Neural crest cell (in vitro differentiated cells): Measurements from ENCODE around the gene PCSK5. TPM values are rescaled to one million over a fixed set of nuclear protein-coding genes. Genes with fewer than 3 reads are reported as not detected.

Experiments
- DNase-seq: peaks from one replicate; pipeline ENCODE4 v3.0.0; 2021; ENCODE audit warnings: low read depth, mixed read lengths, low spot score
- H3K27ac Mint-ChIP-seq: one replicate; pipeline ENCODE4 v1.8.0; 2021; ENCODE audit warnings: mild to moderate bottlenecking, mixed read lengths; ENCODE audit not compliant: unreplicated experiment
- H3K27me3 Mint-ChIP-seq: 2 replicates; pipeline ENCODE4 v1.8.0; 2021; ENCODE audit warnings: low read depth, mild to moderate bottlenecking, mixed read lengths
- H3K36me3 Mint-ChIP-seq: 2 replicates; pipeline ENCODE4 v1.8.0; 2021; ENCODE audit warnings: low read depth, mild to moderate bottlenecking, mixed read lengths
- H3K4me1 Mint-ChIP-seq: 2 replicates; pipeline ENCODE4 v1.8.0; 2021; ENCODE audit warnings: mixed read lengths
- H3K4me3 Mint-ChIP-seq: one replicate; pipeline ENCODE4 v1.8.0; 2021; ENCODE audit warnings: mild to moderate bottlenecking, mixed read lengths
- H3K9me3 Mint-ChIP-seq: 2 replicates; pipeline ENCODE4 v1.8.0; 2021; ENCODE audit warnings: mixed read lengths
- CTCF ChIP-seq: fragments of 200-600 bp; sonication (generic); conservative IDR thresholded peaks from 2 replicates; pipeline ENCODE4 v1.5.0; 2021; ENCODE audit warnings: antibody characterized with exemption, mild to moderate bottlenecking
- total RNA-seq: library from RNA; stranded (reverse); gene quantifications from 2 replicates; pipeline ENCODE4 v1.2.1, GENCODE V29; 2021

The PCSK5 gene
- total RNA-seq, 1 donor from 2014 or later: 3.1 TPM

- no peaks in the 10 kb centered on the region for H3K36me3 Mint-ChIP-seq
- TF ChIP-seq CTCF: no peak
- H3K9me3 Mint-ChIP-seq: peaks cover 3% of the 10 kb centered on the region
- H3K4me1 Mint-ChIP-seq: no peaks in the 10 kb centered on the region
- no peak overlapping the region for H3K4me3 Mint-ChIP-seq
- no peaks in the 10 kb centered on the region for H3K27me3 Mint-ChIP-seq
- H3K27ac Mint-ChIP-seq: no peak overlapping the region
- no peak for DNase-seq
Measured at GRCh38 chr9:75910731-75911130, 20.3 kb downstream of the PCSK5 start.

DNA sequence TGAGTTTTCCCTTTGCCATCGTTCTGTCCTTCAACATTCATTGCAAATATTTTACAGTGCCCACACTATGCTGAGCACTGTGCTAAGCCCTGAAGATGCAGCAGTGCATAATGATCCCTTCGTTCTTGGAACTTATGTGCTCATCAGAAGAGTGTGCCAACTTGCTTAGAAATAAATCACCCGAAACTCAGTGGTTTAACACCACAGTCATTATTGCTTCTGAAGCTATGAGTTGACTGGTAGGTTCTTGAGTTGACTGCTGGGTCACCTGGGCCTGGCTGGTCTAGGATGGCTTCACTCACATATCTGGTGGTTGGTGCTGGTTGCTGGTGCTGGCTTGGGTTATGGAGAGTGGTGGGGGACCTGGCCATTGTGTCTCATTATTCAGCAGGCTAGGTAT, 20.9 kb downstream of the PCSK5 start:
- H3K27me3 Mint-ChIP-seq: no peaks in the 10 kb centered on the region
- H3K27ac Mint-ChIP-seq: no peak overlapping the region
- peaks cover 3% of the 10 kb centered on the region for H3K9me3 Mint-ChIP-seq
- no peak overlapping the region for H3K4me3 Mint-ChIP-seq
- no peak for DNase-seq
- H3K4me1 Mint-ChIP-seq: no peaks in the 10 kb centered on the region
- H3K36me3 Mint-ChIP-seq: no peaks in the 10 kb centered on the region
- TF ChIP-seq CTCF: no peak

- no peak for DNase-seq
- no peak for TF ChIP-seq CTCF
- Mint-ChIP-seq H3K27ac (peak overlapping the region; percentile 7), H3K4me1 (no peaks in the 10 kb centered on the region), H3K4me3 (no peak overlapping the region), H3K27me3 (no peaks in the 10 kb centered on the region), H3K36me3 (no peaks in the 10 kb centered on the region), H3K9me3 (peaks cover 3% of the 10 kb centered on the region)
Measured at GRCh38 chr9:75912951-75913350, 22.5 kb downstream of the PCSK5 start.

DNA sequence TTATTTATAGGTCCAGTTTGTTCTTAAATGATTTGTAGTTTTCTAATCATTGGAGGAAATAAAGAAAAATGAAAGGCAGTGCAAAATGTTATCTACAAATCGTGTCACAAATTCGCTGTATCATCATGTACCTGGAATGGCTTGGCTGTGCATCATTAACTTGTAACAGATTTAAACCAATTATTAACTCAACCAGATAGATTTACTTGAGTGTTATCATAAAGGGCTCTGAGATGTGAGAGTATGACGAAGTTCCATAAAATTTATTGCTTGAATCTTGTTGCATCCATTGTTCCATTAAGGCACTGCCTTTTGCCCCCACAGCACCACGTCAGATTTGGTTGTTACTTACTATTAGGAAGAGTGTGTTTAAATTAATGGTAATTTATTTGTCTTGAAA, 23.5 kb downstream of the PCSK5 start:
- no peak for TF ChIP-seq CTCF
- Mint-ChIP-seq H3K36me3 (no peaks in the 10 kb centered on the region), H3K27ac (no peak overlapping the region), H3K4me3 (no peak overlapping the region), H3K4me1 (no peaks in the 10 kb centered on the region), H3K9me3 (no peaks in the 10 kb centered on the region), H3K27me3 (no peaks in the 10 kb centered on the region)
- DNase-seq: no peak

- no peak overlapping the region for H3K27ac Mint-ChIP-seq
- no peaks in the 10 kb centered on the region for H3K36me3 Mint-ChIP-seq
- DNase-seq: no peak
- no peak for TF ChIP-seq CTCF
- no peaks in the 10 kb centered on the region for H3K9me3 Mint-ChIP-seq
- no peak overlapping the region for H3K4me3 Mint-ChIP-seq
- no peaks in the 10 kb centered on the region for H3K4me1 Mint-ChIP-seq
- H3K27me3 Mint-ChIP-seq: no peaks in the 10 kb centered on the region
Measured at GRCh38 chr9:75914883-75915452, 24.5 kb downstream of the PCSK5 start.
